C4-2B (cell line): ENCODE measurements around the gene LMOD1.

Source experiments
- ZFX ChIP-seq: fragments of 450-650 bp; IDR thresholded peaks from 2 replicates; pipeline ENCODE4 v1.6.1; 2017
- TF ChIP-seq, protein P1 (sequence below): fragments of 450-650 bp; conservative IDR thresholded peaks from 2 replicates; pipeline ENCODE4 v1.5.1; 2017; ENCODE audit warnings: mild to moderate bottlenecking

- TF ChIP-seq, protein P1, sequence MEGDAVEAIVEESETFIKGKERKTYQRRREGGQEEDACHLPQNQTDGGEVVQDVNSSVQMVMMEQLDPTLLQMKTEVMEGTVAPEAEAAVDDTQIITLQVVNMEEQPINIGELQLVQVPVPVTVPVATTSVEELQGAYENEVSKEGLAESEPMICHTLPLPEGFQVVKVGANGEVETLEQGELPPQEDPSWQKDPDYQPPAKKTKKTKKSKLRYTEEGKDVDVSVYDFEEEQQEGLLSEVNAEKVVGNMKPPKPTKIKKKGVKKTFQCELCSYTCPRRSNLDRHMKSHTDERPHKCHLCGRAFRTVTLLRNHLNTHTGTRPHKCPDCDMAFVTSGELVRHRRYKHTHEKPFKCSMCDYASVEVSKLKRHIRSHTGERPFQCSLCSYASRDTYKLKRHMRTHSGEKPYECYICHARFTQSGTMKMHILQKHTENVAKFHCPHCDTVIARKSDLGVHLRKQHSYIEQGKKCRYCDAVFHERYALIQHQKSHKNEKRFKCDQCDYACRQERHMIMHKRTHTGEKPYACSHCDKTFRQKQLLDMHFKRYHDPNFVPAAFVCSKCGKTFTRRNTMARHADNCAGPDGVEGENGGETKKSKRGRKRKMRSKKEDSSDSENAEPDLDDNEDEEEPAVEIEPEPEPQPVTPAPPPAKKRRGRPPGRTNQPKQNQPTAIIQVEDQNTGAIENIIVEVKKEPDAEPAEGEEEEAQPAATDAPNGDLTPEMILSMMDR = no peak
- no peak for TF ChIP-seq ZFX
These were observed 76.0 kb downstream of the LMOD1 start for GRCh38 chr1:201870397-201870796.
